Measurements from ENCODE around the gene RAPGEF5. TPM values are rescaled to one million over a fixed set of nuclear protein-coding genes. Genes with fewer than 3 reads are reported as not detected.

RAPGEF5 gene
- total RNA-seq, 1 experiment from 2014 or later, result 13.3 TPM

- Mint-ChIP-seq H3K36me3 (ENCODE audit: insufficient read depth in 1 of 3, low read depth in 3 of 3) (no peaks in the 10 kb centered on the region), H3K27me3 (ENCODE audit: low read depth) (peaks cover 3% of the 10 kb centered on the region; the same call in 1 of the 2 replicates), H3K4me3 (no peak overlapping the region), H3K4me1 (peaks cover 6 to 11% of the 10 kb centered on the region in 2 experiments), H3K9me3 (peaks cover 0 to 4% of the 10 kb centered on the region in 2 experiments; a peak in 2 of 5 replicates), H3K27ac (no peak overlapping the region)
- Histone ChIP-seq H2AFZ (ENCODE audit: low read length) (no peak overlapping the region), H3K4me1 (ENCODE audit: insufficient read depth, low read length) (no peaks in the 10 kb centered on the region), H3K23me2 (ENCODE audit: insufficient read length, low read depth, low read length, poor library complexity, severe bottlenecking) (no peaks in the 10 kb centered on the region), H3K9ac (ENCODE audit: extremely low read depth, insufficient read length, low read length) (no peak overlapping the region), H2AK5ac (ENCODE audit: insufficient read length, low read length) (no peak overlapping the region), H3K9me3 (ENCODE audit: control insufficient read depth, low read depth, low read length) (no peaks in the 10 kb centered on the region), H2BK5ac (ENCODE audit: insufficient read length, low read length) (no peak overlapping the region), H2BK20ac (ENCODE audit: low read depth, low read length, poor library complexity, severe bottlenecking) (no peak overlapping the region), H3K23ac (ENCODE audit: insufficient read length, low read depth, low read length) (no peak overlapping the region), H2BK12ac (ENCODE audit: insufficient read length, low read depth, low read length) (no peak overlapping the region), H4K5ac (ENCODE audit: insufficient read length, low read depth, low read length) (no peak overlapping the region), H4K91ac (ENCODE audit: insufficient read length, low read depth, low read length) (no peak overlapping the region), H3K14ac (ENCODE audit: insufficient read depth, low read length) (no peak overlapping the region), H3K4ac (ENCODE audit: low read depth, low read length) (no peak overlapping the region), H3K27ac (ENCODE audit: insufficient read length, low read depth, low read length) (no peak overlapping the region), H3K27me3 (ENCODE audit: insufficient read depth, low read length) (no peaks in the 10 kb centered on the region), H3K56ac (ENCODE audit: insufficient read length, low read depth, low read length) (no peak overlapping the region), H4K8ac (replicated peaks; ENCODE audit: insufficient read length, low read depth, low read length) (no peak overlapping the region), H3K4me2 (ENCODE audit: insufficient read depth, insufficient read length, low read length) (no peak overlapping the region), H3T11ph (ENCODE audit: low read length) (no peak overlapping the region), H3K79me1 (ENCODE audit: insufficient read depth, low read depth, low read length, poor library complexity, severe bottlenecking) (no peaks in the 10 kb centered on the region), H2BK15ac (ENCODE audit: low read depth, low read length) (no peak overlapping the region), H3K79me2 (ENCODE audit: insufficient read depth, low read length) (no peaks in the 10 kb centered on the region), H4K20me1 (ENCODE audit: control insufficient read depth, insufficient read depth, insufficient read length) (no peaks in the 10 kb centered on the region), H2BK120ac (ENCODE audit: low read depth, low read length, poor library complexity, severe bottlenecking) (no peak overlapping the region), H3K18ac (ENCODE audit: insufficient read length, low read depth, low read length) (no peak overlapping the region)
- no peak for TF ChIP-seq CTCF (conservative IDR thresholded peaks at IDR 0.05)
- WGBS (ENCODE audit: extremely low coverage, insufficient read length, low lambda C conversion rate), result no CpG with 5 or more reads among the region's 4 CpGs
- DNase-seq, result no peak
These were observed 245.3 kb downstream of the RAPGEF5 start for GRCh38 chr7:22111661-22112060.

All from H9 (cell line).